A549 (cell line): ENCODE results near the gene TRIM29.

Experiments used
- CEBPB ChIP-seq, 2 experiments: fragments of >200 bp in 1 of 2; sonication (Bioruptor Twin) in 1 of 2; formaldehyde crosslinking in 1 of 2; IDR thresholded peaks; 2 replicates each; pipeline ENCODE4 v1.6.1; 2012 to 2016
- EHF ChIP-seq: fragments of 250-450 bp; sonication (Bioruptor Pico); IDR thresholded peaks from 2 replicates; pipeline ENCODE4 v1.5.0; 2020; ENCODE audit warnings: mild to moderate bottlenecking
- ELK1 ChIP-seq: fragments of 150-350 bp; IDR thresholded peaks from 2 replicates; pipeline ENCODE4 v1.6.1; 2014; ENCODE audit warnings: low read depth, mild to moderate bottlenecking, low read length
- MAFK ChIP-seq: fragments of 450-650 bp; IDR thresholded peaks from 2 replicates; pipeline ENCODE4 v1.6.1; 2014; ENCODE audit not compliant: partially characterized antibody
- POLR2A ChIP-seq: IDR thresholded peaks from 2 replicates; pipeline ENCODE4 v1.6.1; 2012; ENCODE audit warnings: mild to moderate bottlenecking, low read length
- RNF2 ChIP-seq: fragments of 200-600 bp; sonication (generic); IDR thresholded peaks from 2 replicates; pipeline ENCODE4 v1.6.1; 2016; ENCODE audit warnings: low read depth, mild to moderate bottlenecking, antibody characterized with exemption, moderate library complexity, borderline replicate concordance
- TP53 ChIP-seq: fragments of 250-450 bp; sonication (Bioruptor Pico); IDR thresholded peaks from 2 replicates; pipeline ENCODE4 v1.5.0; 2021; ENCODE audit warnings: mild to moderate bottlenecking, moderate library complexity
- TF ChIP-seq, protein P1 (sequence below): fragments of >200 bp; sonication (Bioruptor Twin); formaldehyde crosslinking; IDR thresholded peaks from 3 replicates; pipeline ENCODE4 v1.5.1; 2016
- TF ChIP-seq, protein P2 (sequence below): fragments of 450-650 bp; IDR thresholded peaks from 2 replicates; pipeline ENCODE4 v1.6.1; 2014; ENCODE audit warnings: antibody characterized with exemption
- TF ChIP-seq, protein P3 (sequence below): fragments of 250-450 bp; sonication (Bioruptor Pico); IDR thresholded peaks from 2 replicates; pipeline ENCODE4 v1.5.0; 2020; ENCODE audit warnings: low read depth, mild to moderate bottlenecking, moderate library complexity

GRCh38 chr11:120095516-120095915 is 42.4 kb downstream of the TRIM29 start:
- TF ChIP-seq, protein P1, sequence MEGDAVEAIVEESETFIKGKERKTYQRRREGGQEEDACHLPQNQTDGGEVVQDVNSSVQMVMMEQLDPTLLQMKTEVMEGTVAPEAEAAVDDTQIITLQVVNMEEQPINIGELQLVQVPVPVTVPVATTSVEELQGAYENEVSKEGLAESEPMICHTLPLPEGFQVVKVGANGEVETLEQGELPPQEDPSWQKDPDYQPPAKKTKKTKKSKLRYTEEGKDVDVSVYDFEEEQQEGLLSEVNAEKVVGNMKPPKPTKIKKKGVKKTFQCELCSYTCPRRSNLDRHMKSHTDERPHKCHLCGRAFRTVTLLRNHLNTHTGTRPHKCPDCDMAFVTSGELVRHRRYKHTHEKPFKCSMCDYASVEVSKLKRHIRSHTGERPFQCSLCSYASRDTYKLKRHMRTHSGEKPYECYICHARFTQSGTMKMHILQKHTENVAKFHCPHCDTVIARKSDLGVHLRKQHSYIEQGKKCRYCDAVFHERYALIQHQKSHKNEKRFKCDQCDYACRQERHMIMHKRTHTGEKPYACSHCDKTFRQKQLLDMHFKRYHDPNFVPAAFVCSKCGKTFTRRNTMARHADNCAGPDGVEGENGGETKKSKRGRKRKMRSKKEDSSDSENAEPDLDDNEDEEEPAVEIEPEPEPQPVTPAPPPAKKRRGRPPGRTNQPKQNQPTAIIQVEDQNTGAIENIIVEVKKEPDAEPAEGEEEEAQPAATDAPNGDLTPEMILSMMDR: no peak
- TF ChIP-seq, protein P2, sequence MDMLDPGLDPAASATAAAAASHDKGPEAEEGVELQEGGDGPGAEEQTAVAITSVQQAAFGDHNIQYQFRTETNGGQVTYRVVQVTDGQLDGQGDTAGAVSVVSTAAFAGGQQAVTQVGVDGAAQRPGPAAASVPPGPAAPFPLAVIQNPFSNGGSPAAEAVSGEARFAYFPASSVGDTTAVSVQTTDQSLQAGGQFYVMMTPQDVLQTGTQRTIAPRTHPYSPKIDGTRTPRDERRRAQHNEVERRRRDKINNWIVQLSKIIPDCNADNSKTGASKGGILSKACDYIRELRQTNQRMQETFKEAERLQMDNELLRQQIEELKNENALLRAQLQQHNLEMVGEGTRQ: no peak
- TF ChIP-seq, protein P3, sequence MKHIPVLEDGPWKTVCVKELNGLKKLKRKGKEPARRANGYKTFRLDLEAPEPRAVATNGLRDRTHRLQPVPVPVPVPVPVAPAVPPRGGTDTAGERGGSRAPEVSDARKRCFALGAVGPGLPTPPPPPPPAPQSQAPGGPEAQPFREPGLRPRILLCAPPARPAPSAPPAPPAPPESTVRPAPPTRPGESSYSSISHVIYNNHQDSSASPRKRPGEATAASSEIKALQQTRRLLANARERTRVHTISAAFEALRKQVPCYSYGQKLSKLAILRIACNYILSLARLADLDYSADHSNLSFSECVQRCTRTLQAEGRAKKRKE: no peak
- TF ChIP-seq RNF2 (no peak), POLR2A (no peak), ELK1 (no peak), MAFK (no peak), CEBPB (IDR thresholded peaks at IDR 0.05) (no peak), EHF (CRISPR knock-in tag) (no peak), TP53 (CRISPR knock-in tag) (no peak)
